NT2/D1 (cell line): Measurements from ENCODE around the gene SAMD15.
"Not testable (repeated sequence)": the region's sequence is repeated elsewhere in the genome, so short reads cannot be mapped to it uniquely, and the experiment has no call there.

Source experiments
- DNase-seq: peaks from one replicate; pipeline ENCODE4 v3.0.0-alpha.2; 2011; ENCODE audit warnings: low read depth, low spot score
- H3K27me3 ChIP-seq: 2 replicates; pipeline ENCODE4 v1.6.0; 2011; ENCODE audit warnings: mild to moderate bottlenecking; ENCODE audit not compliant: insufficient read length, insufficient read depth
- H3K36me3 ChIP-seq: 2 replicates; pipeline ENCODE4 v1.6.1; 2011; ENCODE audit warnings: mild to moderate bottlenecking, low read length, mixed read lengths; ENCODE audit not compliant: insufficient read depth, insufficient read length
- H3K4me1 ChIP-seq: 2 replicates; pipeline ENCODE4 v1.5.1; 2011; ENCODE audit not compliant: insufficient read depth, insufficient read length
- H3K4me3 ChIP-seq: 2 replicates; pipeline ENCODE4 v1.5.1; 2011; ENCODE audit warnings: low read depth; ENCODE audit not compliant: insufficient read length
- H3K9ac ChIP-seq: 2 replicates; pipeline ENCODE4 v1.6.0; 2011; ENCODE audit warnings: low read depth; ENCODE audit not compliant: insufficient read length
- H3K9me3 ChIP-seq: 2 replicates; pipeline ENCODE4 v1.5.1; 2011; ENCODE audit warnings: mild to moderate bottlenecking, low read length; ENCODE audit not compliant: insufficient read depth
- SUZ12 ChIP-seq: IDR thresholded peaks from 2 replicates; pipeline ENCODE4 v1.6.1; 2011; ENCODE audit not compliant: insufficient read length, insufficient read depth; ENCODE audit errors: extremely low read depth
- YY1 ChIP-seq: IDR thresholded peaks from 2 replicates; pipeline ENCODE4 v1.6.1; 2011; ENCODE audit not compliant: insufficient read length, insufficient read depth
- ZNF274 ChIP-seq: IDR thresholded peaks from 2 replicates; pipeline ENCODE4 v1.6.1; 2011; ENCODE audit warnings: mild to moderate bottlenecking, low read depth, low read length

Gene SAMD15

GRCh38 chr14:77376771-77377501 lies at the start of gene SAMD15, which contains the start of gene TMED8:
Gene SAMD15 (plus strand): TSS chr14:77377379. CDS start chr14:77377419, 40 bp downstream.
Gene TMED8 (minus strand): TSS chr14:77377094. CDS start chr14:77377053, 41 bp downstream.
- Histone ChIP-seq H3K36me3 (no peaks in the 10 kb centered on the region), H3K9me3 (peaks cover 12% of the 10 kb centered on the region; the same call in 1 of the 2 replicates), H3K4me3 (peak within 1 kb of the TSS; percentile 72), H3K4me1 (no peaks in the 10 kb centered on the region), H3K9ac (peak within 1 kb of the TSS; percentile 88), H3K27me3 (no peaks in the 10 kb centered on the region)
- DNase-seq = peak; percentile 58
- no peak for TF ChIP-seq YY1

GRCh38 chr14:77329872-77330271 lies 47.3 kb upstream of the SAMD15 start:
- Histone ChIP-seq H3K27me3 (no peaks in the 10 kb centered on the region), H3K9ac (no peak overlapping the region), H3K36me3 (no peaks in the 10 kb centered on the region), H3K4me1 (peaks cover 6% of the 10 kb centered on the region), H3K9me3 (no peaks in the 10 kb centered on the region), H3K4me3 (no peak overlapping the region)
- TF ChIP-seq YY1 = no peak
- no peak for TF ChIP-seq SUZ12
- no peak for TF ChIP-seq ZNF274
- DNase-seq = no peak

GRCh38 chr14:77335576-77335975 lies 41.6 kb upstream of the SAMD15 start:
- no peaks in the 10 kb centered on the region for H3K4me1 ChIP-seq
- no peaks in the 10 kb centered on the region for H3K27me3 ChIP-seq
- DNase-seq = no peak
- H3K36me3 ChIP-seq = peaks cover 5% of the 10 kb centered on the region
- no peaks in the 10 kb centered on the region for H3K9me3 ChIP-seq
- TF ChIP-seq SUZ12 (no peak), YY1 (no peak), ZNF274 (no peak)
- no peak overlapping the region for H3K9ac ChIP-seq
- no peak overlapping the region for H3K4me3 ChIP-seq

- peaks cover 17% of the 10 kb centered on the region for H3K36me3 ChIP-seq
- not testable (repeated sequence) for H3K4me3 ChIP-seq, H3K9me3 ChIP-seq, DNase-seq, H3K9ac ChIP-seq, H3K27me3 ChIP-seq, H3K4me1 ChIP-seq
Observed at GRCh38 chr14:77337255-77337654, 39.9 kb upstream of the SAMD15 start.

- H3K36me3 ChIP-seq = peaks cover 17% of the 10 kb centered on the region
- H3K4me3 ChIP-seq = no peak overlapping the region
Observed at GRCh38 chr14:77337880-77338279, 39.3 kb upstream of the SAMD15 start.

GRCh38 chr14:77338302-77338701 lies 38.9 kb upstream of the SAMD15 start:
- DNase-seq = no peak
- Histone ChIP-seq H3K4me1 (no peaks in the 10 kb centered on the region), H3K4me3 (no peak overlapping the region), H3K36me3 (peaks cover 20% of the 10 kb centered on the region), H3K9me3 (no peaks in the 10 kb centered on the region), H3K9ac (no peak overlapping the region), H3K27me3 (no peaks in the 10 kb centered on the region)
- no peak for TF ChIP-seq ZNF274
- no peak for TF ChIP-seq SUZ12
- TF ChIP-seq YY1 = no peak

More at GRCh38 chr14:77337880-77338279, 39.3 kb upstream of the SAMD15 start:
- no peaks in the 10 kb centered on the region for H3K27me3 ChIP-seq
- H3K4me1 ChIP-seq = no peaks in the 10 kb centered on the region
- H3K9me3 ChIP-seq = no peaks in the 10 kb centered on the region
- no peak for DNase-seq
- TF ChIP-seq ZNF274 (no peak), SUZ12 (no peak), YY1 (no peak)
- no peak overlapping the region for H3K9ac ChIP-seq

- Histone ChIP-seq H3K9me3 (no peaks in the 10 kb centered on the region), H3K27me3 (no peaks in the 10 kb centered on the region), H3K36me3 (peaks cover 21% of the 10 kb centered on the region), H3K4me3 (no peak overlapping the region), H3K9ac (no peak overlapping the region), H3K4me1 (no peaks in the 10 kb centered on the region)
- no peak for DNase-seq
- TF ChIP-seq YY1 = no peak
- no peak for TF ChIP-seq SUZ12
- TF ChIP-seq ZNF274 = no peak
Observed at GRCh38 chr14:77339407-77339806, 37.8 kb upstream of the SAMD15 start.
